Tibial nerve (tissue), 4 donors: ENCODE measurements around the gene FBXL17.

Experiments
- CTCF ChIP-seq, 5 experiments: fragments of 200-600 bp in 3 of 5; fragments of 450-650 bp in 2 of 5; sonication (generic) in 3 of 5; IDR thresholded peaks; one replicate each; pipeline ENCODE4 v1.5.1; 2016 to 2019; ENCODE audit warnings: antibody characterized with exemption in 5 of 5, mild to moderate bottlenecking in 3 of 5, moderate library complexity in 2 of 5
- EP300 ChIP-seq, 2 donors: sonication (generic); formaldehyde crosslinking; IDR thresholded peaks; one replicate each; pipeline ENCODE4 v1.6.1; 2017; ENCODE audit warnings: antibody characterized with exemption in 2 of 2, mild to moderate bottlenecking in 1 of 2
- POLR2A ChIP-seq, 2 donors: fragments of 450-650 bp; IDR thresholded peaks; one replicate each; pipeline ENCODE4 v1.6.1; 2017; ENCODE audit warnings: antibody characterized with exemption in 2 of 2, mild to moderate bottlenecking in 2 of 2, moderate library complexity in 2 of 2

GRCh38 chr5:107885601-107886000 lies 496.3 kb downstream of the FBXL17 start:
- no peak for TF ChIP-seq CTCF (IDR thresholded peaks at IDR 0.05)
- TF ChIP-seq POLR2A (IDR thresholded peaks at IDR 0.05), result no peak
- no peak for TF ChIP-seq EP300 (IDR thresholded peaks at IDR 0.05)
